Esophagus (tissue), 2 donors: Measurements from ENCODE around the gene SLC25A11. TPM values are rescaled to one million over a fixed set of nuclear protein-coding genes. Genes with fewer than 3 reads are reported as not detected.

Source experiments
- H3K27ac ChIP-seq, 2 donors: one replicate each; pipeline ENCODE4 v1.5.1; 2013; ENCODE audit warnings: low read depth in 2 of 2, mild to moderate bottlenecking in 2 of 2, inconsistent platforms in 1 of 2, low read length in 1 of 2, moderate library complexity in 1 of 2
- H3K27me3 ChIP-seq, 2 donors: one replicate each; pipeline ENCODE4 v1.6.1; 2013; ENCODE audit warnings: low read length in 2 of 2, control low read depth in 1 of 2, mild to moderate bottlenecking in 1 of 2; ENCODE audit not compliant: insufficient read depth in 2 of 2, control insufficient read depth in 1 of 2
- H3K36me3 ChIP-seq, 2 donors: one replicate each; pipeline ENCODE4 v1.6.1; 2013; ENCODE audit warnings: low read length in 1 of 2; ENCODE audit not compliant: control insufficient read depth in 2 of 2, insufficient read depth in 2 of 2
- H3K4me1 ChIP-seq, 2 donors: one replicate each; pipeline ENCODE4 v1.6.1; 2013; ENCODE audit warnings: low read length in 1 of 2; ENCODE audit not compliant: control insufficient read depth in 2 of 2, insufficient read depth in 2 of 2
- H3K4me3 ChIP-seq, 2 donors: one replicate each; pipeline ENCODE4 v1.5.1; 2013; ENCODE audit warnings: low read length in 2 of 2, mild to moderate bottlenecking in 2 of 2, low read depth in 1 of 2, moderate library complexity in 1 of 2
- H3K9me3 ChIP-seq, 2 donors: one replicate each; pipeline ENCODE4 v1.6.1; 2013; ENCODE audit warnings: mild to moderate bottlenecking in 2 of 2, low read depth in 1 of 2, low read length in 1 of 2, moderate library complexity in 1 of 2; ENCODE audit not compliant: control insufficient read depth in 2 of 2, insufficient read depth in 1 of 2
- WGBS, 2 donors: extraction: QIAGEN DNeasy Blood & Tissue Kit; methylation state at CpG; one replicate each; pipeline ENCODE4 v1.1.7; 2013; 5-methylcytosine and 5-hydroxymethylcytosine counted together
- polyA plus RNA-seq, 2 donors: library from polyadenylated mRNA; stranded (reverse); fragments of 200-250 nt; gene quantifications; one replicate each; pipeline ENCODE4 v1.2.3, GENCODE V29; 2013
- donor health status: healthy with polysubstance abuse.
- donor health status: Bipolar disorder and iron deficiency.

Gene SLC25A11
- polyA plus RNA-seq, 2 donors: 18.3 to 43.4 TPM

DNA sequence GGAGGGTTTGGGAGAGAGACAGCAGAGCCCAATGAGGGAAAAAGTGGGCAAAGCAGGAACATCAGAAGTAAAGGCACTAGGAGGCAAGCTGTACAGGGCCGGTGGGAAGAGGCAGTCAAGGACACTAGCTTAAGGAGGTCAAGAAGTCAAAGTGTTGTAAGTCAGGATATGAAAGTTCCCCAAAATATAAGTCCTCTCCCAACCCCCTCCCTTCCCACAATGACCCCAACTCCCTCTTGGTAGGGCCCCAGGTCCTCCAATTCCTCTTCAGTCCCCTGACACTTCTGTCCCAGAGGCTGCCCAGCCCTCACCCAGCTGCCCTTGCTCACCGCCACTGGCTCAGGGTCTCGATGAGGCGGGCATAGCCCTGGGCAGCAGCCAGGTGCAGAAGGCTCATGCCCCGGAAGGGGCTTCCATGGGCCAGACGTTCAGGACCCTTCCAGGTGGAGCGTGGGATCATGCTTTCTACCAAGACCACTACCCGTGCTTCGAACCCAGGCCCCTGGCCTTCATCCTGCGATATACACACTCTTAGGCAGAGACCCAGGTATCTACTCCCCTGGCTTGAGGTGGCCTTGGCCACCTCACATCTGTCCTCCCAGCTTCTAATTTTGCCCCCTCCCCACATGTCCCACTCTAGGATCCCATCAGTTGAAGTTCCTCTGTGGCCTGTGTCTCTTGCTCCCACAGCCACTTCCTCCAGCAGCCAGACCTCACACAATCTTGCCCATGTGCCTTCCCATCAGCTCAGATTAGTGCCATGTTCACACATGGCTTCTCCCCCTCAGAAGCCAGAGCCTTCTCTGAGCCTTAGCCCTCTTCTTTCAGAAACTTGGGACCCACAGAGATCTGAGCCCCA, 33.6 kb upstream of the SLC25A11 start:
- 86 to 92% methylated on average over 10 of the region's 10 CpGs for WGBS, 2 donors
- Histone ChIP-seq H3K4me3 (no peak overlapping the region), H3K36me3 (peaks cover 12 to 40% of the 10 kb centered on the region in 2 donors), H3K4me1 (peaks cover 6 to 10% of the 10 kb centered on the region in 2 donors), H3K27me3 (no peaks in the 10 kb centered on the region), H3K9me3 (no peaks in the 10 kb centered on the region), H3K27ac (no peak overlapping the region)

DNA sequence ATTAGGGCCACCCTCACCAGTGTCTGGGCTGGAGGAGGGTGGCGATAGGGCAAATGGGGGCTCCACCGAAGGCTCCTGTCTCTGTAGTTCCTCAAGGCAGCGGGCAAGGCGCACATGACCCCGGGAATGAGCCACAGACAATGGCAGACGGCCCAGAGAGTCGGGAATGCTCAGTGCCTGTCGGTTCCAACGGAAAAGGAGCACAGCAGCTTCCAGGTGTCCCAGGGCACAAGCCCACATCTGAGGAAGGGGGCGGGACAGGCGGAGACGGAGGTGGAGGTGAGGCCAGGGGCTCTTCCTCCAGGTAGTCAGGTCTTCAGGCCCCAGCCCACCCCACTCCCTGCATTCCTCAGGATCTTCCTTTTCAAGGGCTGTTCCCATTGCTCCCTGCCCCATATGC, 32.9 kb upstream of the SLC25A11 start:
- H3K27me3 ChIP-seq: no peaks in the 10 kb centered on the region
- no peaks in the 10 kb centered on the region for H3K9me3 ChIP-seq
- peaks cover 9 to 15% of the 10 kb centered on the region in 2 donors for H3K4me1 ChIP-seq
- H3K27ac ChIP-seq: no peak overlapping the region
- H3K36me3 ChIP-seq: peaks cover 7 to 35% of the 10 kb centered on the region in 2 donors
- no peak overlapping the region for H3K4me3 ChIP-seq
- WGBS, 2 donors: 81 to 88% methylated on average over 12 of the region's 12 CpGs

DNA sequence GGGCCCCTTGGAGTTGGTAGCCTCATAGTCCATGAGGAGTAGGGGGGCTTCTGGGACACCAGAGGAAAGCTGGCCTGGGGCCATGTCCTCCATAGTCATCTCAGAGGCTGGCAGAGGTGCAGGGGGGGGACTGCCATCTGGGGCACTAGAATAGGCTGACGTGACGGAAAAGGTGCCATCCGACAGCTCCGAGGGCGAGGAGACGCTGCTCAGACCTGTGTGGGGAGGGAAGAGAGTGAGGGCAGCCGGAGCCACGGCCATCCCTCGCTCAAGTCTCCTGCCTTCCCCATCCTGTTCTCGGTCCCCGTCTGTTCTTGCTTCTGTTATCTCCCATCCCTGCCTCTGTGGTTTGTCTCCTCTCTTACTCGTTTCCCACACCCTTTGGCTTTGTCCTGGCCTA, 32.5 kb upstream of the SLC25A11 start:
- H3K4me3 ChIP-seq: no peak overlapping the region
- no peak overlapping the region for H3K27ac ChIP-seq
- no peaks in the 10 kb centered on the region for H3K27me3 ChIP-seq
- peaks cover 9 to 15% of the 10 kb centered on the region in 2 donors for H3K4me1 ChIP-seq
- no peaks in the 10 kb centered on the region for H3K9me3 ChIP-seq
- 92 to 94% methylated on average over 10 to 12 of the region's 12 CpGs for WGBS, 2 donors
- peaks cover 7 to 32% of the 10 kb centered on the region in 2 donors for H3K36me3 ChIP-seq

DNA sequence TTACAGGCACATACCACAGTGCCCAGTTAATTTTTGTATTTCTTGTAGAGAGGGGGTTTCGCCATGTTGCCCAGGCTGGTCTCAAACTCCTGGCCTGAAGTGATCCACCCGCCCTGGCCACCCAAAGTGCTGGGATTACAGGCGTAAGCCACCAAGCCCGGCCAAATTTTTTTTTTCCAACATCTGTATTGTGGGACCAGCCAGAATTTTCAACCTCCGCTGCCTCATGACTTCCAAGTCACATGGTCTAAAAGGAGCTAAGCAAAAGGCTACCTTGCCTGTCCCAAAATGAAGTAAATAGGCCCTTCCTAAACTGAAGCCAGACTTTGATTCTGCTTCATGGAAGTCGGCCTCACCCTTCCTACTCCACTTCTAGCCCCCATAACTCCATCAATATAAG, 32.0 kb upstream of the SLC25A11 start:
- H3K4me1 ChIP-seq: peaks cover 9 to 15% of the 10 kb centered on the region in 2 donors
- peaks cover 7 to 29% of the 10 kb centered on the region in 2 donors for H3K36me3 ChIP-seq
- no peak overlapping the region for H3K4me3 ChIP-seq
- no peaks in the 10 kb centered on the region for H3K27me3 ChIP-seq
- no peak overlapping the region for H3K27ac ChIP-seq
- no peaks in the 10 kb centered on the region for H3K9me3 ChIP-seq
- WGBS, 2 donors: 85 to 86% methylated on average over 6 of the region's 6 CpGs

DNA sequence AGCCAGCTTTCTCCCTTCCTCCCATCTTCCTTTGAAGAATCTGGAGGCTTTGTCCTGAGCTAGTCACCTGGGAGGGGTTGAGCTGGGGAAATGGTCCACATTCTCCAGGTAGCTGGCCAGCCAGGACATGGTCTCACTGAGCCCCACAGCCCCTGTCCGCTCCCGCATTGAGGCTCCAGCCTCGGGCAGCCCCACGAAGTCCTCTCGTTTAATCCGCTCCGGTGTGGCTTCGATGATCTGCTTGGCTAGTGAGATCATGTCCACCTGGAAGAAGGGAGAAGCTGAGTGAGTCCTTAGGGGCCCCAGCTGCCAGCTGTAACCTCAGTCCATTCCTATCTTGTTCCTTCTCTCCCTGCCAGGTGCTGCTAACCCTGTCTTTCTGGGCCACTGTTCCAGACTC, 30.4 kb upstream of the SLC25A11 start:
- peaks cover 9 to 18% of the 10 kb centered on the region in 2 donors for H3K4me1 ChIP-seq
- 93 to 97% methylated on average over 8 of the region's 8 CpGs for WGBS, 2 donors
- no peaks in the 10 kb centered on the region for H3K9me3 ChIP-seq
- no peaks in the 10 kb centered on the region for H3K27me3 ChIP-seq
- H3K4me3 ChIP-seq: no peak overlapping the region
- H3K27ac ChIP-seq: peak overlapping the region in 1 of 2 donors; percentile 8
- peaks cover 7 to 29% of the 10 kb centered on the region in 2 donors for H3K36me3 ChIP-seq

DNA sequence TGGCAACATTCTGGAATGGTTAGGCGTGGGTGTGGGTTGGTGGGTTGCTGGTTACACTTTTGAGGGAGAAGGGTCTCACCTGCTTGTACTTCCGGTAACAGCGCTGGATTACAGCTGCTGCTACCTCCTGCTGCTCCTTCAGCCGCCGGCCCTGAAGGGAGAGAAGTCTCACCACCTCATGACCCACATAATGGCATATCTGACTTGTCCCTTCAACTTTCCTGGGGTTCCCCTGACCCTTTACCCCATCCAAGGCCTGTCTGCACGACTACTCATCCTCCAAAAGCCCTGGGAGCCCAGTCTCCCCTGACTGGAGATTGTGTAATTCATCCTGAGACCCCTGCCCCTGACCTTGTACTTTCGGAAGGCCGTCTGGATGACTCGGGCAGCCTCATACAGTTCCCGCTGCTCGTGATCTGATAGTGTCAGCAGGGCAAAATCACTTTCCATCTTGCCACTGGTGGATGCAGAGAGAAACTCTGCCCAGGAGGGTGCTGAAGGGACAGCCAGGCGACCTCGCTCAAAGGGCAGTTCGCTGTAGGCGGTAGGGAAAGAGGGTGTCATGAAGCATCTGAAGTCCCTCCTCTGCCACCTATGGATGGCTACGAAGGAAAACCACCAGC, 29.8 kb upstream of the SLC25A11 start:
- peaks cover 9 to 18% of the 10 kb centered on the region in 2 donors for H3K4me1 ChIP-seq
- no peaks in the 10 kb centered on the region for H3K9me3 ChIP-seq
- H3K4me3 ChIP-seq: no peak overlapping the region
- H3K27me3 ChIP-seq: no peaks in the 10 kb centered on the region
- peak overlapping the region; percentile 87 to 99 for H3K27ac ChIP-seq
- peaks cover 5 to 31% of the 10 kb centered on the region in 2 donors for H3K36me3 ChIP-seq
- 75 to 79% methylated on average over 16 of the region's 16 CpGs for WGBS, 2 donors

DNA sequence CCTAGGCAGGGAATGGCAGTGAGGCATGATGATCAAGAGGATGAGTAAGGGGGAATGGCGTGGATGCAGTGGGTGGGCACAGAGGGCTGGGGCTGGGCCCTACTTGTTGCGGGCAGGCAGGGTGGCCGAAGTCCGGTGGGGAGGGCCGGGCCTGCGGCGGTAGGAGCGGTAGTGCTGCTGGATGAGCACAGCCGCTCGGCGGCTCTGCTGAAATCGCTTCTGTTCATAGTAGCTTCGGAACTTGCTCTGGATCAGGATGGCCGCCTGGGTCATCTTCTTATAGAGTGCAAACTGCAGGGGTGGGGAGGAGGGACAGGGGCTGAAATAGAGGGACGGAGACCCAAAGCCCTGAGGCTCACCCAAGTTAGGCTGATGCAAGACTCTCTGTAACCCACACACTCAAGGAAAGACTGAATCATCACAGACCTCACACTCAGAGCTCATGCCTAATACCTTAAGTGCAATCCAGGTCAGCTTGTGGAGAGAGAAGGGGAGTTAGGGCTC, 29.3 kb upstream of the SLC25A11 start:
- Histone ChIP-seq H3K27ac (peak overlapping the region; percentile 87 to 99), H3K36me3 (peaks cover 0 to 27% of the 10 kb centered on the region in 2 donors), H3K4me3 (peak overlapping the region; percentile 20 to 65)

DNA sequence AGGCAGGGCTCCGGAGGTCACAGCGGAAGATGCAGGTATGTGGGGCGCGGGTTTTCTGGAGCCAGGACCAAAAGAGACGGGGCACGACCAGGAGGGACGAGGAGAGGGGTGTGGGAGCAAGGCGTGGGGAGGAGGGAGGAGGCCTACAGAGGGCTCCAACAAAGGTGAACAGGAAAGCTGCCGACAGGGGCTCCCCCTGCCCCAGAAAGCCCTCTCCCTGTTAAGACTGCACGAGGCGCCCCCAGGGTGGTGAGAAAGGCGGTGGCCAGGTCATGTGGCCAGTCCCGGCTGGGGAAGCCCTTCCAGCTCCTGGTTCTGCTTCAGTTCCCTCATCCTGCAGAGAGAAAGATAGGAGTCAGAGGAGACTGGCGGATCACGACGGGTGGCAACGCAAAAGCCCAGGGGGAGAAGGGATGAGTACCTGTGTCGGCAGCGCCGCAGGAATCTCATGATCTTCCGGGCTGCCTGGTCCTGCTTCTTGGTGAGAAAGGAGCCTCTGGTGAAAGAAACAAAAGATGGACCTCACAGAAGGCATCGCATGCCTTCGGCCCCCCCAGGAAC, 28.7 kb upstream of the SLC25A11 start:
- Histone ChIP-seq H3K9me3 (no peaks in the 10 kb centered on the region), H3K27me3 (no peaks in the 10 kb centered on the region), H3K4me1 (peaks cover 9 to 18% of the 10 kb centered on the region in 2 donors), H3K4me3 (peak overlapping the region; percentile 55 to 65), H3K36me3 (peaks cover 0 to 23% of the 10 kb centered on the region in 2 donors), H3K27ac (peak overlapping the region; percentile 87 to 99)
- WGBS, 2 donors: 18 to 22% methylated on average over 23 of the region's 23 CpGs

More for the DNA sequence above, 29.3 kb upstream of the SLC25A11 start:
- Histone ChIP-seq H3K27me3 (no peaks in the 10 kb centered on the region), H3K9me3 (no peaks in the 10 kb centered on the region), H3K4me1 (peaks cover 9 to 18% of the 10 kb centered on the region in 2 donors)
- WGBS, 2 donors: 59 to 74% methylated on average over 15 of the region's 15 CpGs
